GM12864 (cell line): ENCODE data around the gene SPINK14.

ENCODE experiments used
- DNase-seq: peaks from one replicate; pipeline ENCODE4 v3.0.0-alpha.2; 2011; ENCODE audit warnings: low read depth
- H3K4me3 ChIP-seq: 2 replicates; pipeline ENCODE4 v1.5.1; 2011; ENCODE audit warnings: mild to moderate bottlenecking, low read depth, low read length, control low read depth
- TF ChIP-seq, protein P1 (sequence below): IDR thresholded peaks from 2 replicates; pipeline ENCODE4 v1.5.1; 2011; ENCODE audit warnings: low read depth, mild to moderate bottlenecking, moderate library complexity, low read length, control low read depth, inconsistent platforms; ENCODE audit errors: missing control alignments

Gene SPINK14, protein sequence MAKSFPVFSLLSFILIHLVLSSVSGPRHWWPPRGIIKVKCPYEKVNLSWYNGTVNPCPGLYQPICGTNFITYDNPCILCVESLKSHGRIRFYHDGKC

DNA sequence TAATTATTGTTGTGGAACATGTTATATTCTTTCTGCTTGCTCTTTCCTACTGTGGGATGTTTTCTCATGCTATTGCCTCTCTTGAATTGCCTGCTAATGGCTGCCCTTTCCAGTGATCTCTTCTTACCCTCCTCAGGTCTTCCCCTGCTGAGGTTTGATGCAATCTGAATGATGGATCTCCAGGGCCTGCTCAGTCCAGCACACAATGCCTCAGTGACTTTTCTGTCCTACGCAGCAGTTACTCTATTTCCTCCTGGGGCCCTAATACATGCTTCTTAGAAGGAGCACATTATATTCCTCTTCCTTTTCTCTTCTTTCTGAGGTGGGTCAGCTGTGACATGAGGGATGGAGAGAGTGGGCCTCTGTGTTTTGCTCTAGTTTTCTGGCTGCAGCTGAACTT lies at the start of gene SPINK14:
Gene SPINK14, plus strand, starts transcription at position 301 of the 400 bp plus-strand sequence. CDS start 1,187 bp downstream, outside the sequence.
- TF ChIP-seq, protein P1, sequence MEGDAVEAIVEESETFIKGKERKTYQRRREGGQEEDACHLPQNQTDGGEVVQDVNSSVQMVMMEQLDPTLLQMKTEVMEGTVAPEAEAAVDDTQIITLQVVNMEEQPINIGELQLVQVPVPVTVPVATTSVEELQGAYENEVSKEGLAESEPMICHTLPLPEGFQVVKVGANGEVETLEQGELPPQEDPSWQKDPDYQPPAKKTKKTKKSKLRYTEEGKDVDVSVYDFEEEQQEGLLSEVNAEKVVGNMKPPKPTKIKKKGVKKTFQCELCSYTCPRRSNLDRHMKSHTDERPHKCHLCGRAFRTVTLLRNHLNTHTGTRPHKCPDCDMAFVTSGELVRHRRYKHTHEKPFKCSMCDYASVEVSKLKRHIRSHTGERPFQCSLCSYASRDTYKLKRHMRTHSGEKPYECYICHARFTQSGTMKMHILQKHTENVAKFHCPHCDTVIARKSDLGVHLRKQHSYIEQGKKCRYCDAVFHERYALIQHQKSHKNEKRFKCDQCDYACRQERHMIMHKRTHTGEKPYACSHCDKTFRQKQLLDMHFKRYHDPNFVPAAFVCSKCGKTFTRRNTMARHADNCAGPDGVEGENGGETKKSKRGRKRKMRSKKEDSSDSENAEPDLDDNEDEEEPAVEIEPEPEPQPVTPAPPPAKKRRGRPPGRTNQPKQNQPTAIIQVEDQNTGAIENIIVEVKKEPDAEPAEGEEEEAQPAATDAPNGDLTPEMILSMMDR: no peak
- H3K4me3 ChIP-seq: no peak within 1 kb of the TSS
- no peak for DNase-seq

DNA sequence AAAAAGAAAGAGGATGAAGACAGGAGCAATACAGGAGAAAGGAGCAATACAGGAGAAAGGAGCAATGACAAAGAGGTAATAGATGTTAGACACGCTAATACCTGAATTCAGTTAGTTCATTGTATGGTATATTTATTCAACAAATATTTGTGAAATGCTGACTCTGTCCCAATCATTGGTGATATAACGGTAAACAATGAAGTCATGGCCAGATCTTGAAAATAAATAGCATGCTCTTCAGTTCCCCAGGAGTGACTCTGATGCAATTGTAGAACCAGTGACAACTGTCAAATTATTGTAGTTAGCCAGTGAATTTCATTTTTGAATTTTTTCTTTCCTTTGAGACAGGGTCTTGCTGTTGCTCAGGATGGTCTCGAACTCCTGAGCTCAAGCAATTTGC lies 48.0 kb upstream of the SPINK14 start:
- TF ChIP-seq, protein P1: no peak
- no peak for DNase-seq

DNA sequence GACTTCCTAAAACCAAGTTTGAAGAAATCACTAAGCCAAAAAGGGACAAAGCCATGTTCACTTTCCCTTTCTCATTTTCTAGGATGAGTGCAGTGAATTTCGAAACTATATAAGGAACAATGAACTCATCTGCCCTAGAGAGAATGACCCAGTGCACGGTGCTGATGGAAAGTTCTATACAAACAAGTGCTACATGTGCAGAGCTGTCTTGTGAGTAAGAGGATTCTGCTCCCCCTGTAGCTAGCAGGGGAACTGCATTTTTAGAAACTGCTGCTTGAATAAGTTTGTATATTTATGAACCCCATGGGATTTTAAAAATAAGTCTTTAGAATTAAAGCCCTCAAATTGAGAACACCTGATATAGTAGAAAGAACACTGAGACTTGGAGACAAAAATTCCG lies 42.7 kb upstream of the SPINK14 start:
- DNase-seq: no peak
- TF ChIP-seq, protein P1: peak; percentile 22
- H3K4me3 ChIP-seq: no peak overlapping the region

More for the DNA sequence above, 48.0 kb upstream of the SPINK14 start:
- H3K4me3 ChIP-seq: no peak overlapping the region

DNA sequence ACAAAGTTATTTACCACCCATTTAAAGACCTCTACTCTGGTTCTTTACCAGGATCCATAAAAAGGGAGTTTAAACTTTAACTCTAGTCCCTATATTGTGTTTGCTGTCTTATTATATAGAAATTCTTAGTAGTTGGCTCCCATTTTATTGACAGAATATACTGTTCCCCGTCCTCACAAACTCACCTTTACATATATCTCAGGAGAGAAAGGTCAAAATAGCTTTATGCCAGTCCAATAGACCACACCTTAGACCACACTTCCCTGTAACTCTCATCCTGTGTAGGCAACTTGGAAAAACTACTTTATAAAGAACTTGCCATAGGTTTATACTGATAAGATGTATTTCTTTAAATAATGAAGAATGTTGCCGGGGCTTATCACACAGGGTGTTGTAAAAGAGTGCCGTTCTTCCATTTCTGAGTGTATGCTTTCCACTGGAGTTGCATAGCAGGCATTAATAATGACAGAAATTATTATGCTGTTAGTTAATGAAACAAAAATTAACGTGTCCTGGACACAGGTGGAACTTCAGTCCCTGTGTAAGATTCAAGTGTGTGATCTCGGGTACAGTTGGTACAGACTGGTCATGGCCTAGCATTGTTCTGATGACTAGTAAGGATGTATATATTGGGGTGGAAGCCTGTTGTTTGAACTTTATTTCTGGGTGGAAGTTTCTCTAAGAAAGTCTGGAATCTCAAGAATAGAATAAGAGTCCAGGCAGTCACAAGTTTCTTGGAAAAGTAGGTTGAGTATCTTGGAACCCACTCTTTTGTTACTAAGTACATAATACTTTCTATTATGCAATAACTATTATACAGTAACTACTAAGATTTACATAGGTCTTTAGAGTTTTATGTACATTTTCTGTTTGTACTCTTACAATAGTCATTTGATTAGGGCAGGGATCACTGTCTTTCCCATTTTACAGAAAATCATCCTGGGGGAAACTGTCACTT lies 33.0 kb upstream of the SPINK14 start:
- TF ChIP-seq, protein P1: no peak
- no peak for DNase-seq
- no peak overlapping the region for H3K4me3 ChIP-seq

DNA sequence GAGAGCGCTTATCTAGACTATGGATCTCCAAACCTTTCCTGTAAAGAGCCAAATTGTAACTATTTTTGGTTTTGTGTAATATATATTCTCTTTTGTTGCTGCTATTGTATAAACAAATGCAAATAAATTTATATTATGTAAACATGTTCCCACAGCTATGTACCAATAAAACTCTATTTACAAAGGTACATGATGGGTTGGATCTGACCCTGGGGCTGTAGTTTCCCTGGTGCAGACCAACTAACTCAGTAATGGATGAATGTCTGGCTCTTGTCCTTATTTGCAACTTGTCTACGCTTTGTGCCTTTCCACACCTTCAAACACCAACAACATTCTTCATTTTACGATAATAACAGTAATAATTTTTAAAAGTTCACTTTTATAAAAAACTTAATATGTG lies 27.5 kb upstream of the SPINK14 start:
- TF ChIP-seq, protein P1: no peak
- no peak for DNase-seq
- H3K4me3 ChIP-seq: no peak overlapping the region

DNA sequence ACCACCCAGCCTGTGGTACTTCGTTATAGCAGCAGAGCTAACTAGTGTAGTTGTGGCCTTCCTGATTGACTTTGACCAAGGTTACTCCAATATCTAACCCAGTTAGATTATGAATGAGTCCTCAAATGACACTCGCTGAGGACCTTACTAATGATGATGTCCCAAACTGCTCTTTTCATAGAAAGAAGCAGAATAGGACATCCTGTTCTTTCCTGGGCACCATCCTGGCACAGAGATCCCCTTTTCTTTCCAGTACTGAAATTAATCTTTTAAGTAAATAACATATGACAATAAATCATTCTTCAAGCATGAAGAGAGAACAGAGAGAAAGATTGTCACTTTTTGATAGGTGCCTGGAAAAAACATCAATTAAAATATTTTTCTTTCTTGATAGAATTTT lies 26.7 kb upstream of the SPINK14 start:
- TF ChIP-seq, protein P1: no peak
- no peak overlapping the region for H3K4me3 ChIP-seq
- no peak for DNase-seq
